Breast epithelium (tissue), 3 donors: ENCODE data around the gene FAM117B.

ENCODE experiments used
- POLR2A ChIP-seq: fragments of 450-650 bp; IDR thresholded peaks from one replicate; pipeline ENCODE4 v1.6.1; 2016; ENCODE audit warnings: antibody characterized with exemption, mild to moderate bottlenecking, moderate library complexity
- POLR2AphosphoS5 ChIP-seq, 3 donors: sonication (generic); formaldehyde crosslinking; IDR thresholded peaks; one replicate each; pipeline ENCODE4 v1.6.1; 2017; ENCODE audit warnings: antibody characterized with exemption in 3 of 3
- TF ChIP-seq, protein P1 (sequence below), 3 donors: fragments of 450-650 bp; IDR thresholded peaks; one replicate each; pipeline ENCODE4 v1.5.1; 2016 to 2017; ENCODE audit warnings: antibody characterized with exemption in 3 of 3, mild to moderate bottlenecking in 3 of 3, moderate library complexity in 3 of 3

DNA sequence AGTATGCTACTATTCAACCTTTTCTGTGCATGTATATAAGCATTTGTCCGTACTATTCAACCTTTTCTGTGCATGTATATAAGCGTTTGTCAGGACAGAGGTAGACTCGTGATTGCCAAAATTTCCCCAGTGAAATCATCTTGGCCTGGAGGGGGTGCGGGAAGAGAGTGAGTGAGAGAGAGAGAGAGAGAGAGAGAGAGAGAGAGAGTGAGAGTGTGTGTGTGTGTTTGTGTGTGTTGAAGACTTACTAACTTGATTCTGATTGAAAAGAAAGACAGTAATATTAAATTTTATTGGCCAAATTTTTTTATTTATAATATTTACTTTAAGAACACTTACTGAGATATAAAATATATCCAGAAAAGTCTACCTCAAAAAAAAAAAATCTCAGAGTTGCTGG, 19.1 kb downstream of the FAM117B start:
- TF ChIP-seq POLR2A (no peak), POLR2AphosphoS5 (IDR thresholded peaks at IDR 0.05) (no peak)
- TF ChIP-seq, protein P1, sequence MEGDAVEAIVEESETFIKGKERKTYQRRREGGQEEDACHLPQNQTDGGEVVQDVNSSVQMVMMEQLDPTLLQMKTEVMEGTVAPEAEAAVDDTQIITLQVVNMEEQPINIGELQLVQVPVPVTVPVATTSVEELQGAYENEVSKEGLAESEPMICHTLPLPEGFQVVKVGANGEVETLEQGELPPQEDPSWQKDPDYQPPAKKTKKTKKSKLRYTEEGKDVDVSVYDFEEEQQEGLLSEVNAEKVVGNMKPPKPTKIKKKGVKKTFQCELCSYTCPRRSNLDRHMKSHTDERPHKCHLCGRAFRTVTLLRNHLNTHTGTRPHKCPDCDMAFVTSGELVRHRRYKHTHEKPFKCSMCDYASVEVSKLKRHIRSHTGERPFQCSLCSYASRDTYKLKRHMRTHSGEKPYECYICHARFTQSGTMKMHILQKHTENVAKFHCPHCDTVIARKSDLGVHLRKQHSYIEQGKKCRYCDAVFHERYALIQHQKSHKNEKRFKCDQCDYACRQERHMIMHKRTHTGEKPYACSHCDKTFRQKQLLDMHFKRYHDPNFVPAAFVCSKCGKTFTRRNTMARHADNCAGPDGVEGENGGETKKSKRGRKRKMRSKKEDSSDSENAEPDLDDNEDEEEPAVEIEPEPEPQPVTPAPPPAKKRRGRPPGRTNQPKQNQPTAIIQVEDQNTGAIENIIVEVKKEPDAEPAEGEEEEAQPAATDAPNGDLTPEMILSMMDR (IDR thresholded peaks at IDR 0.05): no peak
